NCI-H2196 (cell line): ENCODE results near the gene KBTBD2.
"Not testable (repeated sequence)": the region's sequence is repeated elsewhere in the genome, so short reads cannot be mapped to it uniquely, and the experiment has no call there.

ENCODE experiments used
- DNase-seq: peaks from one replicate; lab custom pipeline; 2025; ENCODE audit not compliant: unreplicated experiment; lab: John Stamatoyannopoulos, UW

KBTBD2 gene

GRCh38 chr7:32893722-32894121 is 2.2 kb upstream of the KBTBD2 start:
- DNase-seq, result no peak

GRCh38 chr7:32893207-32893524 is 1.6 kb upstream of the KBTBD2 start:
- peak; percentile 34 for DNase-seq

GRCh38 chr7:32892521-32893206 is 1.1 kb upstream of the KBTBD2 start:
- peak; percentile 56 for DNase-seq

GRCh38 chr7:32891800-32892520 is 400 bp upstream of the KBTBD2 start:
- DNase-seq, result peak; percentile 93

GRCh38 chr7:32890793-32891042 is 842 bp downstream of the KBTBD2 start:
- no peak for DNase-seq

- DNase-seq, result peak; percentile 54
Measured at GRCh38 chr7:32890010-32890792, 1.4 kb downstream of the KBTBD2 start.

GRCh38 chr7:32888505-32888904 is 3.1 kb downstream of the KBTBD2 start:
- DNase-seq, result no peak

GRCh38 chr7:32887395-32887794 is 4.2 kb downstream of the KBTBD2 start:
- DNase-seq, result no peak

GRCh38 chr7:32881074-32881982 is 10.2 kb downstream of the KBTBD2 start:
- no peak for DNase-seq

GRCh38 chr7:32879460-32879859 is 12.1 kb downstream of the KBTBD2 start:
- DNase-seq, result no peak

GRCh38 chr7:32878023-32878422 is 13.5 kb downstream of the KBTBD2 start:
- not testable (repeated sequence) for DNase-seq

- DNase-seq, result no peak
Measured at GRCh38 chr7:32872421-32872820, 19.1 kb downstream of the KBTBD2 start.

GRCh38 chr7:32871624-32872371 is 19.8 kb downstream of the KBTBD2 start:
- no peak for DNase-seq

GRCh38 chr7:32870298-32870697 is 21.3 kb downstream of the KBTBD2 start:
- DNase-seq, result no peak

- DNase-seq, result no peak
Measured at GRCh38 chr7:32869716-32870115, 21.8 kb downstream of the KBTBD2 start.

GRCh38 chr7:32868116-32868515 is 23.4 kb downstream of the KBTBD2 start:
- DNase-seq, result no peak

GRCh38 chr7:32865448-32866030 is 26.0 kb downstream of the KBTBD2 start:
- no peak for DNase-seq

- not testable (repeated sequence) for DNase-seq
Measured at GRCh38 chr7:32863872-32864271, 27.7 kb downstream of the KBTBD2 start.

- DNase-seq, result no peak
Measured at GRCh38 chr7:32860090-32860489, 31.5 kb downstream of the KBTBD2 start.

- DNase-seq, result no peak
Measured at GRCh38 chr7:32858648-32859047, 32.9 kb downstream of the KBTBD2 start.
